HCEC 1CT (cell line): ENCODE measurements around the gene CIAPIN1.

Source experiments
- DNase-seq: peaks from one replicate; pipeline ENCODE4 v3.0.0-alpha.2; 2017

The CIAPIN1 gene

GRCh38 chr16:57447186-57447962 is at the start of gene CIAPIN1, which contains the start of gene COQ9:
Gene CIAPIN1, minus strand, starts transcription at chr16:57447385. Its CDS starts 6,457 bp downstream, at chr16:57440928.
Gene COQ9, plus strand, starts transcription at chr16:57447479. Its CDS starts 27 bp downstream, at chr16:57447506.
- peak; percentile 84 for DNase-seq

- DNase-seq, result no peak
Observed at GRCh38 chr16:57493767-57494166, 46.6 kb upstream of the CIAPIN1 start.

GRCh38 chr16:57489229-57489628 is 42.0 kb upstream of the CIAPIN1 start:
- no peak for DNase-seq

GRCh38 chr16:57486858-57487834 is 40.0 kb upstream of the CIAPIN1 start:
- DNase-seq, result no peak

DNA sequence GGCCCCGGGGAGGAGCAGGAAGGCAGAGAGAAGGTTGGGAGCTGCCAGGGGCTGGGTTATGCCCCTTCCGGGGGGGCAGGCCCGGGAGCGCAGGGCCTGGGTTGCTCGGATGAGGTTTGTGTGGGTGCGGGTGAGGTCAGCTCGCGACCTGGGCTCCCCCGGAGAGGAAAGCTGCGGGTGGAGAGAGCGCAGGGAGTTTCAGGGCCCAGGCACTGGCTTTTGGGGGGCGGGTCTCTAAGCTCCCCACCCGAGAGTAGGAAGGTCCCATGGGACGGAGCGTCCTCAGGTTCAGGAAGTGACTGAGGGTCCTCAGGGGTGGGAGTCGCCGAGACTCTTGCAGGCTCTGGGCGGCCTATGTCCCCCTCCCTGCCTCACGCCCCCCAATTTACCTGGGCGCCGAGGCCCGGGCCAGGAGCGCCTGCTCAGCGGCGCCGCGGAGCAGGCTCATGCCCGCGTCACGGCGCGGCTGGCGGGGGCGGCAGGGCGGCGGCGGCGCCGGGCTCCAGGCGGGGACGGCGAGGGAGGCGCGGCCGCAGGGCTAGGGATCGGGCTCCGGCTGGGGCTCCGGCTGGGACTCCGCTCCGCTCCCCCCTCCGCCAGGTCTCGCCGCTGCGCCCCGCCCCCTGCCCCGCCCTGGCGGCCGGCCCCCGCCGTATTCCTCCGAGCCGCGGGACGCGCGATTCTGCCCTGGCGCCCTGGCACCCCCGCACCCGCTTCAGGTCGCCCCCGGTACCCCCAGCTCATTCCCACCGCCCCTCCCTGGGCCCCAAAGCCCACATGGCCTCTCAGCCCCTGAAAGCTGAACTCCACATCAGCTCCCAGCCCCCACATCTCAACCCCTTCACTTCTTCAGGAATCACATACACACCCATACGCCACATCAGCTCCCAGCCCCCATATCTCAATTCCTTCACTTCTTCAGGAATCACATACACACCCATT is 39.0 kb upstream of the CIAPIN1 start, which contains the start of gene DOK4:
Gene DOK4, minus strand, starts transcription at position 578 of the 942 bp plus-strand sequence. CDS start 6,986 bp downstream, outside the sequence.
- DNase-seq, result peak; percentile 66

DNA sequence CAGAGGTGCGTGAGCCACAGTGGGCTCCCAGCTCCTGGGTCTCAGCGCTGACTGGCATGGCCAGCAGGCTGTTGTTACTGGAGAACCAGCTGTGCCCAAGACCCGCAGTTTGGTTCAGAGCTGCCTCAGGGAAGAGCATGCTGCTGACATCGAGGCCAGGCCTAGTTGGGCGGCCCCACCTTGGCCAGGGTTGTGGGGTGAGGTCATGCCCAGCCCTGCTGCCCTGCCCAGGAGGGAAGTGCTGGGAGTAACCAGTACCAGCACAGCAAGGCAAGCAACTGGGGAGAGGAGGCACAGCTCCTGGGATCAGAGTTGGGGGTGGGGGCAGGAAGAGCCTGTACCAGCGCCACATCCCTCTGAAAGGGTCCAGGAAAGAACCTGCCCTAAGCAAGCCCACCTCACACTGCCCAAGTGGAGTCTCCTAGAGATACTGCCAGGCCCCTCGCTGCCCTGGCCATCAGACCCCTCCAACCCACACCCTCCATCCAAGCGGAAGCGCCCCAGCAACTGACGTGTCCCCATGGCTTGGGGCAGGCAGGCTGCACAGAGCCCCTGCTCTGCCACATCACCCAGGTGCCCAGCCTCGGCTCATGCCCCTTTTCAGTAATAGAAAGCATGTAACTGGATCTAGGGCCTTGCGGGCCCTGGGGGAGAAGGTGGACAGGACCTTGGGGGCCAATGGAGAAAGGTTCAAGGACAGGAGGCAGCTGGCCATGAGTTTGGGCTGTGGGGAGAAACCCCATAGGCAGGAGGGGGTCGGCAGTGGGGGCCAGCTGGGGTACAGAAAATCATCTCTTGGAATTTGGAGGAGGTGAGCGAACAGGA is 38.1 kb upstream of the CIAPIN1 start:
- DNase-seq, result no peak

DNA sequence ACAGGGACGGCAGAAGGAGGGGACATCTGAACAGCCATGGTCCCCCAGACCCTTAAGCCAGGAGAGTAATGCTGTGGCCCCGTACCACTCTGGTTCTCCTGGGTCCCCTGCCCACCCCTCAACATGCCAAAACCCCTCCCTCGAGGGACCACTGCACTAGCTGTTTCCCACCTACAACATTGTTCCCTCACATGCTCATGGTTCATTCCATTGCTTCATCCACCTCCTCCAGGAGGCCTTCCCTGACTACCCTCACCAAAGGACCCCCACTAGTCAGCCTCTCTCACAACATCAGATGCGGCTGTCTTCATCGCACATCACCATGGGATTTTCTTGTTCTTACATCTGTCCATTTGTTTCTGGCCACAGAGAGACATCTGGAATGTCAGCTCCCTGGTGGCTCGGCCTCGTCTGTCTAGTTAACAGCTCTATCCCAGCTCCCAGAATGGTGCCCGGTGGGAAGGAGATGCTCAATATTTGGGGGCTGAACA is 37.4 kb upstream of the CIAPIN1 start:
- DNase-seq, result no peak

DNA sequence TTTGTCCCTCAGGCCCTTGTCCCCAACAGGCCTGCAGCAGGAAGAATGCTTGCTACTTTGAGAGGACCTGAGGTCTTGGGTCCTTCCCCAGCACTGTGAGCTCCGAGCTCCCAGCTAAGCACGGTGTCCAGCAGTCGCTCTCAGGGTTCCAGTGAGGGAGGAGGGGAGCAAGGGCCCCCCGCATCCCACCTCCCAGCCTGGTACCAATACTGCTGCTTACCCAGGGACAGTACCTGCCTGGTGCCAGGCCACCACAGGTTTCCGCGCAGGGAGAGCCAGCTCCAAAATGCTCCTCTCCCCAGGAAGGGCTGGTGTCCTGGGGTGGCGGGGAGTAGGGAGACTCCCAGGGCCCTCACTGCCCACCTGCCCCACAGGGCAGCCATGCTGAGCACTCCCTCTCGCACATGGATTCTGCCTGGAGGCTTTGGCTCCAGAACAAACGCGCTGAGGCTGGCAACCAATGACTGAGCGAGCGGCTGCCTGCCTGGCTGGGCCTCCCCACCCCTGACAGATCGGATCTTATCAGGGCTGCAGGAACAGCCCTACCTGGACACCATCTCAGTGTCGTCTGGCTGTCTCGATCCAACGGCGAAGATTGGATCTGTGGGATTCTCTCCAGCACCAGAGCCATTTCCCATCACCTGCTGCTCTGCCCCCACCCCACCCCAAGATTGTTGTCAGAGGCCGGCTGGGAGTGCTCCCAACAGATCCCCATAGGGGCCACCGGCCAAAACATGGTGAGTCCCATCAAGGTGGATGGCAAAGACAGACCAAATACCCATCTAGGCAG is 36.7 kb upstream of the CIAPIN1 start:
- DNase-seq, result no peak

DNA sequence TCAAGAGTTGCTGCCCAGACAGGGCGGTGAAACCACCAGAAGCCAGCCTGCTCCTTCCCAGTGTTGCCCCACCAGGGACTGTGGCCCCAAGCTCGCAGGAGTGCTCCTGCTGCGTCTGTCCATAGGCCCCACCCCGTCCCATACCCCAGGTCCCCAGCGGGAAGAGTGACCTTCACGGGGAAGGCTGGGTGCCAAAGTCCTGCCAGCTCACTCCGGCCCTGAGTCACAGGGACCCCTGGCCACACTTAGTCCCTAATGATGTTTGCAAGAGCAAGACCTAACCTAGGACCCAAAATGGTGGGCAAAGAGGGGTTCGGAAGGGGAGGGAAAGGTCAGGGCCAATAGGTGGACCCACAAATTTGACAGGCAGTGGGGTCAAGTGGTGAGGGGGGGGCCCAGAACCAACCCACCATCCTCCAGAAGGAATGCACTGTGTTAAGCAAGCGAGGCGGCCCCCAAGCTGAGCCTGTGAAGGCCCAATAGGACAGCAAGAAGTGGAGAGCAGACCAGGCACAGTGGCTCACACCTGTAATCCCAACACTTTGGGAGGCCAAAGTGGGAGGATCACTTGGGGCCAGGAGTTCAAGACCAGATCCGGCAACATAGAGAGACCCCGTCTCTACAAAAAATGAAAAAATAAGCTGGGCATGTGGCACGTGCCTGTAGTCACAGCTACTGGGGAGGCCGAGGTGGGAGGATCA is 35.8 kb upstream of the CIAPIN1 start:
- no peak for DNase-seq

DNA sequence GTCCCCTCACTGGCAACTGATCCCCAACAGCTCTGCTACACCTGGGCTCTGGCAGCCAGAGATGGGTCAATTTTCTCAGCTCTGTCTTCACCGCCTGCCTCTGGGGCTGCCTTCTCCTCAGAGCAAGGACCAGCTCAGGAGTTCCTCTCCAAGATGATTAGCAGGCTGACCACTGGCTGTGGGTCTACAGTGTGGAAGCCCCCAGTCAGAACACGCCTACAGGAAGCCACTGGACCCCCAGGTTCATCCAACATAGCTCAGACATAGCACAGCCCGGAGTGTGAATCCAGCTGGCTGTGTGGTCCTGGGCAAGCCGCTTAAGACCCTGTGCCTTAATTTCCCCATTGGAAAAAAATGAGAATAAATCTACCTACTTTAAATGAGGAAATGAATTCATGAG is 34.2 kb upstream of the CIAPIN1 start:
- DNase-seq, result no peak

DNA sequence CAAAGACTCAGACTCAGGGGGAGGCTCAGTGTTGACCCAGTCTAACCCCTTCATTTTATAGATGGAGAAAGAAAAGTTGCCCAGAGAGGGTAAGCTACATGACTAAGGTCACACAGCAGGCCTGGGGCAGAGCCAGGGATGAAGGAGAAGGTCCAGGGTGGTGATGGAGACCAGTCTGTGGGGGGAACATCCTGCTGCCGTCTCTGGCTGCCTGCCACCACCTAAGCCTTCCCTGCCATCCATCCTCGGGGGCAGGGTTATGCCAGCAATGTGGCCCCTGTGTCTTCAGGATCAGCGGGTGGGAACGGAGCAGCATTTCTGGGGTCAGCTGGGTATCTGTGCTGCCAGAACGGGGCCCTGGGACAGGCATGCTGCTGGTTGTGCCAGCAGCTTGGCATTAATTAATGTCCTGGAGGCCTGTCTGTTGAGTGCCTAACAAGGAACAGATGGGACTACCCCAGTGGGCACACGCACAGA is 33.6 kb upstream of the CIAPIN1 start:
- no peak for DNase-seq

GRCh38 chr16:57479976-57480753 is 33.0 kb upstream of the CIAPIN1 start:
- DNase-seq, result peak; percentile 75

GRCh38 chr16:57479205-57479975 is 32.2 kb upstream of the CIAPIN1 start:
- peak; percentile 71 for DNase-seq

GRCh38 chr16:57478396-57479204 is 31.4 kb upstream of the CIAPIN1 start:
- no peak for DNase-seq

DNA sequence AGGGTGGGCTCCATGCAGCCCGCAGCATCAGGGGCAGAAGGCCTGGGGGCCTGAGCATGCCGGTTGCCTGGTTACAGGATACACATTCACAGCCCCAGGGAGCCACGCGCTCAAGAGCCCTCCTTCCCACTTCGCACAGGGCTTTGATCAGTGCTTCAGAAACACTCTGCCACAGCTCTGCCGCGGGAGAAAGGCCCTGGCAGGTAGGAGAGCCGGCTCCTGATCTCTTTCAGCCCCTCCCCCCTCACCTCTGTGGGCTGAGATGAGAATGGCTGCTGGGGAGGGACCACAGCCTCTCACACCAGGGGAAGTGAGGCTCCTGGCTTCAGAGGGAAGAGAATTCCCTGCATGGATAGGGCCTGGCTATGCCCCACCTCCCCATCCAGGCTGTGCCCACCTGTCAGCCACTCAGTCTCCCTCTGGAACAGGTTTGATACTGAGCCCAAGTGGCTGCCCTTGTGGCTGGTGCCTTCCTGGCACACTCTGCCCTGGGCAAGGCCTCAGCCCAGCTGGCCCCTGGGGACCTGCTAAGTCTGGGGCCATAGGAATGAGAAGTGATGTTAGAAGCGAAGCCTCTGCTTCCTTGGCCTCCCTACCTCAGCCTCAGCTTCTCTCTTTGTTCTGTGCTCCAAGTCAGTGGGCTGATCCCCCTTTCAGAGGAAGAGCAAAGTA is 30.5 kb upstream of the CIAPIN1 start:
- no peak for DNase-seq
